Measurements from ENCODE around the gene ANKRD35. TPM values are rescaled to one million over a fixed set of nuclear protein-coding genes. Genes with fewer than 3 reads are reported as not detected.

The ANKRD35 gene
- polyA plus RNA-seq, 3 donors: 0.40 to 1.5 (median 1.3) TPM

DNA sequence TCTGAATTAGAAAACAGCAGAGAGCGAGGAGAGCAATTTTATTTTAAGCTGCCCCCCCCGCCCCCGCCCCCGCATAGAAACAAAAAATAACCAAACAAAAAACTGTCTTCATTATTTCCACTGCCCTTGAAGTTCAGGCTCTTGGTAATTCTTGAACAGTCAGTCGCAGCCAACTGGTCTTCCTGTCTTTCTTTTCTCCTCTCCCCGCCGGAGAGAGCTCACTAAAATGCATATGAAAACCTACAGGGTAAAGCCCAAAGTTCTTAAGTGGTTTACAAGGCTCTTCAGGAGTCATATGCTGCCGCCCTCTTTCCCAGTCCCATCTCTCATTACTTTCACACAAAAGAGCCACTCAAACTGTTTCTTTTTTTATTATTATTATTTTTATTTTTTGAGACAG, 1.1 kb upstream of the ANKRD35 start:
- Histone ChIP-seq H2AFZ (ENCODE audit: insufficient read depth, low read depth, low read length, poor library complexity, severe bottlenecking) (peak overlapping the region; percentile 93), H4K20me1 (ENCODE audit: insufficient read depth, low read length) (no peaks in the 10 kb centered on the region), H3K36me3 (replicated peaks in 1 of 2; ENCODE audit: control insufficient read depth in 1 of 2, insufficient read depth in 2 of 2, low read length in 2 of 2) (no peaks in the 10 kb centered on the region), H3K9ac (ENCODE audit: insufficient read depth, low read length, poor library complexity, severe bottlenecking) (no peak overlapping the region), H3K4me2 (replicated peaks; ENCODE audit: extremely low read depth, low read length, poor library complexity, severe bottlenecking) (no peak overlapping the region), H3K27me3 (ENCODE audit: control insufficient read depth in 2 of 2, insufficient read depth in 2 of 2, low read length in 2 of 2) (peaks cover 5 to 14% of the 10 kb centered on the region in 2 donors), H3K4me1 (ENCODE audit: control insufficient read depth in 1 of 2, insufficient read depth in 2 of 2, low read length in 2 of 2) (peaks cover 8 to 18% of the 10 kb centered on the region in 2 donors), H3K9me3 (replicated peaks in 1 of 2; ENCODE audit: control insufficient read depth in 1 of 2, insufficient read depth in 1 of 2, low read length in 2 of 2) (no peaks in the 10 kb centered on the region), H3K79me2 (ENCODE audit: insufficient read depth, low read length) (no peaks in the 10 kb centered on the region), H3K27ac (ENCODE audit: low read depth in 1 of 2, low read length in 2 of 2) (no peak overlapping the region), H3K4me3 (replicated peaks in 1 of 3; ENCODE audit: low read depth in 2 of 3, low read length in 3 of 3) (no peak overlapping the region)
- DNase-seq: no peak
- peaks cover 0 to 2% (median 0%) of the 10 kb centered on the region in 7 donors for H3K9me3 Mint-ChIP-seq
- H3K4me1 Mint-ChIP-seq: peaks cover 16% of the 10 kb centered on the region
- H3K4me3 Mint-ChIP-seq: peak overlapping the region in 1 of 2 donors; percentile 57
- intact Hi-C loops (cut with micrococcal nuclease): loop anchor here in 1 of 2 donors (5.0 kb wide), 1 partner anchor 40 kb away; the partner anchor contains the start of gene NUDT17
- no peak overlapping the region for H3K27ac Mint-ChIP-seq
- WGBS (ENCODE audit: insufficient coverage): 100% methylated on average over 1 of the region's 8 CpGs
- TF ChIP-seq CTCF (IDR thresholded peaks at IDR 0.05): no peak
- no peaks in the 10 kb centered on the region for H3K36me3 Mint-ChIP-seq
- H3K27me3 Mint-ChIP-seq (ENCODE audit: low read depth in 3 of 3): peaks cover 13 to 24% (median 16%) of the 10 kb centered on the region in 3 donors

- Histone ChIP-seq H3K27ac (ENCODE audit: low read depth in 1 of 2, low read length in 2 of 2) (no peak overlapping the region), H3K79me2 (ENCODE audit: insufficient read depth, low read length) (no peaks in the 10 kb centered on the region), H3K9ac (ENCODE audit: insufficient read depth, low read length, poor library complexity, severe bottlenecking) (no peak overlapping the region), H3K4me3 (replicated peaks in 1 of 3; ENCODE audit: low read depth in 2 of 3, low read length in 3 of 3) (peak overlapping the region; percentile 51 to 95 (median 75)), H3K27me3 (ENCODE audit: control insufficient read depth in 2 of 2, insufficient read depth in 2 of 2, low read length in 2 of 2) (peaks cover 5 to 14% of the 10 kb centered on the region in 2 donors), H3K4me1 (ENCODE audit: control insufficient read depth in 1 of 2, insufficient read depth in 2 of 2, low read length in 2 of 2) (peaks cover 8 to 18% of the 10 kb centered on the region in 2 donors), H3K36me3 (replicated peaks in 1 of 2; ENCODE audit: control insufficient read depth in 1 of 2, insufficient read depth in 2 of 2, low read length in 2 of 2) (no peaks in the 10 kb centered on the region), H2AFZ (ENCODE audit: insufficient read depth, low read depth, low read length, poor library complexity, severe bottlenecking) (peak overlapping the region; percentile 93), H3K4me2 (replicated peaks; ENCODE audit: extremely low read depth, low read length, poor library complexity, severe bottlenecking) (peak overlapping the region; percentile 73), H3K9me3 (replicated peaks in 1 of 2; ENCODE audit: control insufficient read depth in 1 of 2, insufficient read depth in 1 of 2, low read length in 2 of 2) (no peaks in the 10 kb centered on the region), H4K20me1 (ENCODE audit: insufficient read depth, low read length) (no peaks in the 10 kb centered on the region)
- peaks cover 0 to 2% (median 0%) of the 10 kb centered on the region in 7 donors for H3K9me3 Mint-ChIP-seq
- TF ChIP-seq CTCF (IDR thresholded peaks at IDR 0.05): no peak
- no peak for DNase-seq
- intact Hi-C loops (cut with micrococcal nuclease): loop anchor here in 1 of 2 donors (5.0 kb wide), 1 partner anchor 39 kb away; the partner anchor contains the start of gene NUDT17
- no peaks in the 10 kb centered on the region for H3K36me3 Mint-ChIP-seq
- H3K27me3 Mint-ChIP-seq (ENCODE audit: low read depth in 3 of 3): peaks cover 13 to 24% (median 16%) of the 10 kb centered on the region in 3 donors
- peak overlapping the region in 2 of 7 donors; percentile 65 to 89 for H3K27ac Mint-ChIP-seq
- peaks cover 16% of the 10 kb centered on the region for H3K4me1 Mint-ChIP-seq
- WGBS (ENCODE audit: insufficient coverage): 54% methylated on average over 7 of the region's 11 CpGs
- peak overlapping the region; percentile 89 to 92 for H3K4me3 Mint-ChIP-seq
These were observed 724 bp upstream of the ANKRD35 start for GRCh38 chr1:145886390-145886789.
